HG03521 (cell line): ENCODE data around the gene MYO7B.

ENCODE experiments used
- ATAC-seq: cut with Tn5 transposase; IDR thresholded peaks from one replicate; pipeline ENCODE4 v1.9.1; 2021; ENCODE audit warnings: mild to moderate bottlenecking, moderate library complexity; ENCODE audit not compliant: unreplicated experiment

MYO7B gene

GRCh38 chr2:127674241-127675209, 139.0 kb downstream of the MYO7B start:
- no peak for ATAC-seq

GRCh38 chr2:127675331-127676261, 140.1 kb downstream of the MYO7B start, which contains the start of gene LIMS2:
LIMS2 (minus strand) TSS chr2:127675530; CDS start chr2:127675024, 506 bp downstream.
- ATAC-seq, result no peak

- ATAC-seq, result no peak
Observed at GRCh38 chr2:127676906-127677305, 141.4 kb downstream of the MYO7B start.

- ATAC-seq, result no peak
Observed at GRCh38 chr2:127678531-127678930, 143.0 kb downstream of the MYO7B start.

- no peak for ATAC-seq
Observed at GRCh38 chr2:127678991-127679390, 143.5 kb downstream of the MYO7B start.

GRCh38 chr2:127679680-127680361, 144.3 kb downstream of the MYO7B start:
- ATAC-seq, result no peak

- no peak for ATAC-seq
Observed at GRCh38 chr2:127680706-127681287, 145.3 kb downstream of the MYO7B start.

- ATAC-seq, result no peak
Observed at GRCh38 chr2:127681288-127681804, 145.9 kb downstream of the MYO7B start.

GRCh38 chr2:127681976-127682857, 146.7 kb downstream of the MYO7B start:
- no peak for ATAC-seq

- ATAC-seq, result no peak
Observed at GRCh38 chr2:127683056-127683455, 147.6 kb downstream of the MYO7B start.

- ATAC-seq, result no peak
Observed at GRCh38 chr2:127683757-127684156, 148.3 kb downstream of the MYO7B start.

GRCh38 chr2:127685410-127686080, 150.1 kb downstream of the MYO7B start:
- no peak for ATAC-seq
